SK-N-SH (cell line): ENCODE data around the gene JOSD2.

Source experiments
- CHD2 ChIP-seq: fragments of 150-350 bp; IDR thresholded peaks from 2 replicates; pipeline ENCODE4 v1.6.1; 2018; ENCODE audit warnings: low read length; ENCODE audit not compliant: partially characterized antibody
- EP300 ChIP-seq, 2 experiments: IDR thresholded peaks; 2 replicates each; pipeline versions ENCODE4 v1.4.0 to v1.6.1; 2012; ENCODE audit warnings: borderline replicate concordance in 1 of 2, low read depth in 1 of 2, low read length in 1 of 2
- GABPA ChIP-seq: IDR thresholded peaks from 2 replicates; pipeline ENCODE4 v1.4.0; 2012; ENCODE audit warnings: low read depth, mild to moderate bottlenecking
- MAX ChIP-seq: IDR thresholded peaks from 2 replicates; pipeline ENCODE4 v1.4.0; 2012; ENCODE audit warnings: low read depth
- POLR2AphosphoS5 ChIP-seq: IDR thresholded peaks from 2 replicates; pipeline ENCODE4 v1.6.1; 2012; ENCODE audit warnings: low read depth, low read length
- SIN3A ChIP-seq: IDR thresholded peaks from 2 replicates; pipeline ENCODE4 v1.6.1; 2012; ENCODE audit warnings: low read depth, mild to moderate bottlenecking, low read length, moderate library complexity, borderline replicate concordance
- SMC3 ChIP-seq: IDR thresholded peaks from 2 replicates; pipeline ENCODE4 v1.6.1; 2012; ENCODE audit warnings: low read depth, low read length, improper control_type of control experiment
- TAF1 ChIP-seq: IDR thresholded peaks from 2 replicates; pipeline ENCODE4 v1.6.1; 2012; ENCODE audit warnings: low read depth, mild to moderate bottlenecking, low read length, moderate library complexity, borderline replicate concordance
- TCF12 ChIP-seq: IDR thresholded peaks from 2 replicates; pipeline ENCODE4 v1.4.0; 2012
- ZBTB33 ChIP-seq: IDR thresholded peaks from 2 replicates; pipeline ENCODE4 v1.4.0; 2012; ENCODE audit warnings: low read depth, borderline replicate concordance
- TF ChIP-seq, protein P1 (sequence below): fragments of 200-600 bp; sonication (generic); IDR thresholded peaks from 2 replicates; pipeline ENCODE4 v1.6.1; 2017; ENCODE audit warnings: antibody characterized with exemption, mild to moderate bottlenecking, moderate library complexity
- TF ChIP-seq, protein P2 (sequence below): fragments of 150-350 bp; IDR thresholded peaks from 2 replicates; pipeline ENCODE4 v1.6.1; 2017; ENCODE audit warnings: antibody characterized with exemption, low read length, low read depth, borderline replicate concordance
- TF ChIP-seq, protein P3 (sequence below): IDR thresholded peaks from 2 replicates; pipeline ENCODE4; 2012
- TF ChIP-seq, protein P4 (sequence below): IDR thresholded peaks from 2 replicates; pipeline ENCODE4 v1.6.1; 2012; ENCODE audit warnings: mild to moderate bottlenecking, low read depth, low read length, moderate library complexity

- TF ChIP-seq, protein P1, sequence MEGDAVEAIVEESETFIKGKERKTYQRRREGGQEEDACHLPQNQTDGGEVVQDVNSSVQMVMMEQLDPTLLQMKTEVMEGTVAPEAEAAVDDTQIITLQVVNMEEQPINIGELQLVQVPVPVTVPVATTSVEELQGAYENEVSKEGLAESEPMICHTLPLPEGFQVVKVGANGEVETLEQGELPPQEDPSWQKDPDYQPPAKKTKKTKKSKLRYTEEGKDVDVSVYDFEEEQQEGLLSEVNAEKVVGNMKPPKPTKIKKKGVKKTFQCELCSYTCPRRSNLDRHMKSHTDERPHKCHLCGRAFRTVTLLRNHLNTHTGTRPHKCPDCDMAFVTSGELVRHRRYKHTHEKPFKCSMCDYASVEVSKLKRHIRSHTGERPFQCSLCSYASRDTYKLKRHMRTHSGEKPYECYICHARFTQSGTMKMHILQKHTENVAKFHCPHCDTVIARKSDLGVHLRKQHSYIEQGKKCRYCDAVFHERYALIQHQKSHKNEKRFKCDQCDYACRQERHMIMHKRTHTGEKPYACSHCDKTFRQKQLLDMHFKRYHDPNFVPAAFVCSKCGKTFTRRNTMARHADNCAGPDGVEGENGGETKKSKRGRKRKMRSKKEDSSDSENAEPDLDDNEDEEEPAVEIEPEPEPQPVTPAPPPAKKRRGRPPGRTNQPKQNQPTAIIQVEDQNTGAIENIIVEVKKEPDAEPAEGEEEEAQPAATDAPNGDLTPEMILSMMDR = no peak
- TF ChIP-seq POLR2AphosphoS5 (no peak), MAX (no peak), SMC3 (no peak), GABPA (no peak), EP300 (IDR thresholded peaks at IDR 0.05; ENCODE audit: borderline replicate concordance in 1 of 2, low read depth in 1 of 2, low read length in 1 of 2) (no peak), TAF1 (no peak), TCF12 (no peak), CHD2 (no peak), ZBTB33 (no peak), SIN3A (no peak)
- TF ChIP-seq, protein P2, sequence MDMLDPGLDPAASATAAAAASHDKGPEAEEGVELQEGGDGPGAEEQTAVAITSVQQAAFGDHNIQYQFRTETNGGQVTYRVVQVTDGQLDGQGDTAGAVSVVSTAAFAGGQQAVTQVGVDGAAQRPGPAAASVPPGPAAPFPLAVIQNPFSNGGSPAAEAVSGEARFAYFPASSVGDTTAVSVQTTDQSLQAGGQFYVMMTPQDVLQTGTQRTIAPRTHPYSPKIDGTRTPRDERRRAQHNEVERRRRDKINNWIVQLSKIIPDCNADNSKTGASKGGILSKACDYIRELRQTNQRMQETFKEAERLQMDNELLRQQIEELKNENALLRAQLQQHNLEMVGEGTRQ = no peak
- TF ChIP-seq, protein P3, sequence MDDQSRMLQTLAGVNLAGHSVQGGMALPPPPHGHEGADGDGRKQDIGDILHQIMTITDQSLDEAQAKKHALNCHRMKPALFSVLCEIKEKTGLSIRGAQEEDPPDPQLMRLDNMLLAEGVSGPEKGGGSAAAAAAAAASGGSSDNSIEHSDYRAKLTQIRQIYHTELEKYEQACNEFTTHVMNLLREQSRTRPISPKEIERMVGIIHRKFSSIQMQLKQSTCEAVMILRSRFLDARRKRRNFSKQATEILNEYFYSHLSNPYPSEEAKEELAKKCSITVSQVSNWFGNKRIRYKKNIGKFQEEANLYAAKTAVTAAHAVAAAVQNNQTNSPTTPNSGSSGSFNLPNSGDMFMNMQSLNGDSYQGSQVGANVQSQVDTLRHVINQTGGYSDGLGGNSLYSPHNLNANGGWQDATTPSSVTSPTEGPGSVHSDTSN = no peak
- TF ChIP-seq, protein P4, sequence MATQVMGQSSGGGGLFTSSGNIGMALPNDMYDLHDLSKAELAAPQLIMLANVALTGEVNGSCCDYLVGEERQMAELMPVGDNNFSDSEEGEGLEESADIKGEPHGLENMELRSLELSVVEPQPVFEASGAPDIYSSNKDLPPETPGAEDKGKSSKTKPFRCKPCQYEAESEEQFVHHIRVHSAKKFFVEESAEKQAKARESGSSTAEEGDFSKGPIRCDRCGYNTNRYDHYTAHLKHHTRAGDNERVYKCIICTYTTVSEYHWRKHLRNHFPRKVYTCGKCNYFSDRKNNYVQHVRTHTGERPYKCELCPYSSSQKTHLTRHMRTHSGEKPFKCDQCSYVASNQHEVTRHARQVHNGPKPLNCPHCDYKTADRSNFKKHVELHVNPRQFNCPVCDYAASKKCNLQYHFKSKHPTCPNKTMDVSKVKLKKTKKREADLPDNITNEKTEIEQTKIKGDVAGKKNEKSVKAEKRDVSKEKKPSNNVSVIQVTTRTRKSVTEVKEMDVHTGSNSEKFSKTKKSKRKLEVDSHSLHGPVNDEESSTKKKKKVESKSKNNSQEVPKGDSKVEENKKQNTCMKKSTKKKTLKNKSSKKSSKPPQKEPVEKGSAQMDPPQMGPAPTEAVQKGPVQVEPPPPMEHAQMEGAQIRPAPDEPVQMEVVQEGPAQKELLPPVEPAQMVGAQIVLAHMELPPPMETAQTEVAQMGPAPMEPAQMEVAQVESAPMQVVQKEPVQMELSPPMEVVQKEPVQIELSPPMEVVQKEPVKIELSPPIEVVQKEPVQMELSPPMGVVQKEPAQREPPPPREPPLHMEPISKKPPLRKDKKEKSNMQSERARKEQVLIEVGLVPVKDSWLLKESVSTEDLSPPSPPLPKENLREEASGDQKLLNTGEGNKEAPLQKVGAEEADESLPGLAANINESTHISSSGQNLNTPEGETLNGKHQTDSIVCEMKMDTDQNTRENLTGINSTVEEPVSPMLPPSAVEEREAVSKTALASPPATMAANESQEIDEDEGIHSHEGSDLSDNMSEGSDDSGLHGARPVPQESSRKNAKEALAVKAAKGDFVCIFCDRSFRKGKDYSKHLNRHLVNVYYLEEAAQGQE = no peak
These were observed 9.2 kb downstream of the JOSD2 start for GRCh38 chr19:50501568-50502475.
